Stimulated activated CD4-positive, alpha-beta T cell treated with anti-CD3 and anti-CD28 coated beads, Interleukin-4, amount 100 ng/mL, for 48 hours (primary cell): ENCODE results near the gene FAM3D.

Source experiments
- DNase-seq, 2 donors: peaks; one replicate each; pipeline ENCODE4 v3.0.0-alpha.2; 2020; ENCODE audit warnings: low read depth in 2 of 2

Gene FAM3D

DNA sequence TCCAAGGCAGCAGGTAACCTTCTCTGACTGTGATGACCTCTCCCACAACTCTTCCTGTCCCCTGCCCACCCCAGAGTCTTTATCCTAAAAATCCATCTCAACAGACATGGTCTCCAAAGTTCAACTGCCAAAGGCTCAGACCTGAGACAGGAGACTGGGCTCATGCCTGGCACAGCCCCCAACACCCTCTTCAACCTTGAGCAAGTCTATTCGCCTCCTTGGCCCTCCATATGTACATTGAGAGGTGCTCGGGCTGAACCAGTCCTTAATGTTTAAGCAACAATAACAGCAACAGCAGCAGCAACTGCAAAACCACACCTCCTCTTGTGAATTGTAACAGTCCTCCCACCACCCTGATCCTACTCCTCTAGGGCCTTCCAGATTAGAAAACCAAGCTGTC, 9.9 kb downstream of the FAM3D start:
- no peak for DNase-seq

DNA sequence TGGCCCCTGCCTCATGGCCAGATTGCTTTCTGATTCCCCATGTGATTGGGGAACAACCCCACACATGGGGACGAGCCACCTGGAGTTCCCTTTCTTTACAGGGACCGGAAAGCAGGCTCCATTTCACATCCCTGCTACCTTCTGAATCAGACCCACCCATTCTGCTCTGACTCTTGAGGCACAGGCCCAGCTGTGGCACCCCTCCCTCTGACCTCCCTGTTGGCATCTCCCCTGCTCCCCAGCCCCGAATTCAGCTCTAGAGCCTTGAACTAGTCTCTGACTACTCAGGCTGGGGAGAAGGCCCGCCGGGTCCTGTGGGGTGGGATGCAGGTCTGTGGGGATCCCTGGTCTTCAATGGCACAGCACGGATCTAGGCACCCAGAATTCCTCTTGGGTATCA, 12.1 kb downstream of the FAM3D start:
- no peak for DNase-seq

DNA sequence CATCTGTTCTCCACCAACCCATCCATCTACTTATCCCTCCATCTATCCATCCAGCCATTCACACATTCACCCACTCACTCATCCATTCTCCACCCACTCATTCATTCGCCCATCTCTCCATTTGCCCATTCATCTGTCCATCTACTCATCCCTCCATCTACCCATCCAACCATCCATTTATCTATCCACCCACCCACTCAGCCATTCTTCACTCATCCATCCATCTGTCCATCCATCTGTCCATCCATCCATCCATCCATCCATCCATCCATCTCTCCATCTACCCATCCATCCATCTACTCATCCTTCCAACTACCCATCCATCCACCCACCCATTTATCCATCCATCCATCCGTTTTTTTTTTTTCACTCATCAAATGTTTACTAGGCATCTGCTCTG, 13.9 kb downstream of the FAM3D start:
- DNase-seq: no peak

DNA sequence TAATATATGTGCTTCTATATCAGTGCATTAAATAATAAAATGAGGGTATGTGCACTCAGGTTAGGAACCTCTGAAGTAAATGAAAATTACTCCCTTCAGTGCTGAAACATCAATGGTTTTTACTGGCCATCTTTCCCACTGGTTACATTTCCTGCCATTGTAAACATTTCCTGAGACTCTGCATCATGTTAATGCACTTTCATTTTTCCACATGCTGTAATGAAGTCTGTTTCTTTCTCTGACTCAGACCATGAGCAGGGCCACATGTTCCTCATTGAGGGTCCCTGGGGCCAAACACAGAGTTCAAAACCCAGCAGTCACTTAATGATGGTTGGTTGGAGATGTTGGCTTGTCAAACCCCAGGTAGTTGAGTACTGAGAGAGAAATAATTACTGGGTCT, 15.3 kb downstream of the FAM3D start:
- no peak for DNase-seq

DNA sequence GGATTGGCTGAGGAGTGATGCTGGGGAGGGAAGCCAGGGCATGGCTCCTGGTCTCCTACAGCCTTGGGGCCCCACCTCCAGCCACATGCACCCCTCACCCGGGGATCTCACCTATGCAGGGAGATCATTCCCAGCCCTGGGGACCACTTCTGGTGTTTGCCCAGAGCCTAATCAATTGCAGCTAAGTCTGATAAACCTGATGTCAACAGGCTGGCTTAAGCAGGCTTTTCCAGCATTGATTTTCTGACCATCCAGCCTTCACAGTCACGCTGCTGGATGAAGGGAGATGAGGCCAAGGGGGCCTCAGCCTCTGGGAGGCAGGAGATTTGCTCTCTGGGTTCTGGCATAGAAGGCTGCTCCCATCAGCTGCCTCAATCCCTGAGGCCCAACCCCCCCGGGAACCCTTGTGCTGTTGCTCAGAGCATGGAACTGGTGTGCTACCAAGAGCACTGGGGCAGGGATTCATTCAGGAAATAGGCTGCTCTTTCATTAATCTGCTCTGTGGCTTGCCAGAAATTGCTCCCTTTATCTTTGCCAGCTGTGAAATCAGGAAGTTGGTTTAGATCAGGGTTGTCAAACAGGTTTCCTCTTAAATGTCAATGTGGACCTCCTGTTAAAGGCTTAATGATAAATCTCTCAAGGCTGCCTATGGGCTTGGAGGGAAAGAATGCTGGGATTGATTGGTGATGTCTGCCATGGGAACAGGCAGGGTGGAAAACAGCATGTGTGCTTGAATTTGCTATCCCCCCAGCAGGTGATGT, 19.0 kb downstream of the FAM3D start:
- no peak for DNase-seq

DNA sequence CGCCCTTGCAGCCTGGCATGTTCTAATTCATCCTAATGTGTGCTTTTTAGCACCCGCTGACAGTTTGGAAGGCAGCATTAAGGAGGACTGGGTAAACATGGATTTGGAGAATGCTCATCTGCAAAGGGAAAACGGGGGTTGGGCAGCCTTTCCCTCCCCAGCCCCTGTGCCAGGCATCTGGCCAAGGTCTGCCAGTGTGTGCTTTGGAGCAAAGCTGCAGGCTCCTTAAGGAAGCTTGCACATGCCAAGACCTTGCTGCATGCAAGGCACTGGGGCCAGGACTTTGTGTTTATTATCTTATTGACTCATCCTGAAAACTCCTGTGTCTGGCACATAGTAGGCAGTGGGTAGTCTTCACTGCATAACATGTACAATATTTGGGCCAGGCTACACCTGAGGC, 20.1 kb downstream of the FAM3D start:
- no peak for DNase-seq

DNA sequence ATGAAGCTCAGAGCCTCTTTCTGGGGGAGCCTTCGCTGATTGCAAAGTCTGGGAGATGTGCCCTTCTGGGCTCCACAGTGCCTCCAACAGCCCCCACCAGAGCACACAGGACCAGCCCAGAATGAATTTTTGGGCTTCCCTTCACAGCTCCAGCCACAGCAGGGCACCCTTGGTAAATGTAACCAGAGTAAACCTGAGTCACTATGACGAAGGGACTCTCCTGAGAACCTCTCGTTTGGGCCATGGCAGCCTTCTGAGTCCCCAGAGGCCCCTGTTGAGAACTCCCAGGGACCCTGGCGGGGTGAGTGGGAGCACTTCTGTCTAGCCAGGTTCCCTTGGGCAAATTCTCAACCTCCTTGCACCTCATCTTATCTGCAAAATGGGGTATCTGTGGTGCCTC, 20.8 kb downstream of the FAM3D start:
- no peak for DNase-seq

DNA sequence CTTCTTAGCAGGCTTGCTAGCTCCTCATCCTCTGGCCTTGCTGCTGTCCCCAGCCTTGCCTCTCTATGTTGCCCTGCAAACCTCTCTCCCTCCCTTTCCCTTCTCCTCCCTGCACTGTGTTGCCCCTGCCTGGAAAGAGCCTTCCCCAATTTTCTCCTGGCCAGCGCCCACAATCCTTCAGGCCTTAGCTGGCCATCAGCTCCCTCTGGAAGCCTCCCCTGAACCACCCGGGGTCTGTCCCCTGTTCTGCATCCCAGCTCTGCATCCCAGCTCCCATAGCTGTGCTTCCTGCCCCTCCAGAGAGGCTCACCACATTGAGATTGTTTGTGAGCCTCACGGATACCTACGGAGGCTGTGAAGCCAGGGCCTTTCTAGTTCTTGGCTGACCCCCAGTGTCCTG, 23.7 kb downstream of the FAM3D start:
- no peak for DNase-seq

DNA sequence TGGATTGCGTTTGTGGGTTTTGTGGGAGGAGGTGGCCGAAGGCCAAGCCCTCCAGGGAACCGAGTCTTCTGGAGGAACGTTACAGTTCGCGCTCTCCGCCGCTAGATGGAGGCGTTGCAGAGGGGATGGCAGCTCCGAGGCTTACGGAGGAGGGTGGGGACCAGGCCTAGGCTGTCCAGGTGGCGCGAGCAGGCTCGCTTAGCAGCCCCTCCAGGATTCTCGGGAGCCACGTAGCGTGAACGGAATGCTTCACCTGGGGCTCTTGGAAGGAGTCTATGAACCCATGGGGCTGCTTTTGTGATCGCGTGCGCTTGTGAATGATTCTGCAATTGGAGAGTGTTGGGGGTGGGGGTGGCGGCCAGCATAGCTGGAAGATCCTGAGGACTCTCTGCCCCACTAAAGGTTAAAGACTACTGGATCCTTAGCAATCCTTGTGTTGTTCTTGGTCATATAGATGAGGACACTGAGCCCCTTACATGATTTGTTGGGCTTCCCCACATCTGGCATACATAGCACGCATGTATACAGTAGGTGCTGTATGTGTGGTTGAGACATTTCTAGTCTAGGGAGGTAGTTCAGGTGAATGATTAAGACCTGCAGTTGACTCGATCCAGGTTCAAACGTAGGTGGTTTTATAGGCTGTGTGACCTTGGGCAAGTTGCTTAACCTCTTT, 25.7 kb downstream of the FAM3D start:
- peak; percentile 53 to 60 for DNase-seq

DNA sequence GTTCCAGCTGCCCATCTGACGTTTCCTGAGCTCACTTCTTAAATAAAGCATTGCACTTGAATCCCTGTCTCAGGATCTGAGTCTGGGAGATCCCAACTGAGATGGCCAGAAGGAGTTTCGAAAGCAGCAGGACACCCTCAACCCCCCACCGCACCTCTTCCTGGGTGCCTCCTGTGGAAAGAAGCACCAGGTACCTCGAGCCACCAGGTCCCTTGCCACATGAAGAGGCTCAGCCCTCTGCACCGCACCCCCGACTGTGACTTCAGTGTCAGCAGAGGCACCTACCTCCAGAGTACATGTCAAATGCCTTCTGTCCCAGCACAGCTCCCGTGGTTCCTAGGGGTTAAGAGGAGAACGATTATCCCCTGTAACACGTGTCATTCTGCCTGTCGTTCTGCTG, 26.7 kb downstream of the FAM3D start:
- no peak for DNase-seq

DNA sequence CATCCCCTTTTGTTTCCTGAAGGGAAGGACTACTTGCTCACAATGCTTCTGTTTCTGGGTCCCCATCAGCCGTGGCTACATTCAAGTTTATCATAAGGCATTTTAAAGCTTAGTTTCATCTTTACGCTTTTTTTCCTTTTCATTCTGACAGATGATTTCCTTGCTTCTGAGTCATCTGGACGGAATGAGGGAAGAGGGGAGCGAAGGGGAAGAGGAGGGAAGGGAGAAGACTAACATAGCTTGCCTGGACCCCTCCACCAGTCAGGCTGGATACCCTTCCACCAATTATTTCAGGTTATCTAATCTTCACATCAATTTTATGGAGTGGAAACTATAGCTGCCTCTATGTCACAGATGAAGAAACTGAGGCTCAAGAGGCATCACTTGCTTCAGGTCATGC, 27.6 kb downstream of the FAM3D start:
- no peak for DNase-seq

DNA sequence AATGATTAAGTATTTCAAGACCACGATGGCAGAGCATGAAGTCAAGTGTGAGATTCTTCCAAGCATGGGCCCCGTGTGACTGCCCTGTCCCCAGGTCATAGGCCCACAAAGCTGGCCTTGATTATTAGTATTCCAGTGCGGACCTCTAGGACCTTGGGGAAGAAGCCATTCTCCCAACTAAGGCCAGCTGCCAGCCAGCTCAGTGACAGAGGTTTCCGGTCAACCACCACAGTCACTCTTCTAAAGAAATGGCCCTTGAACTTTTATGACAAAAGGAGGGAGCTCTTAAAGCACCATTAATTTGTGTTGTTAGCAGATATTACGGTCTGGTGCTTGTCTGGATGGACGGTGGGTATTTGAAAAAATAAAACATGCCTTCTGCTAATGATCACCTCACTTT, 28.0 kb downstream of the FAM3D start:
- no peak for DNase-seq

- no peak for DNase-seq
Observed at GRCh38 chr3:58637509-58637908, 29.1 kb downstream of the FAM3D start.

- DNase-seq: no peak
Observed at GRCh38 chr3:58635371-58636285, 30.9 kb downstream of the FAM3D start.

DNA sequence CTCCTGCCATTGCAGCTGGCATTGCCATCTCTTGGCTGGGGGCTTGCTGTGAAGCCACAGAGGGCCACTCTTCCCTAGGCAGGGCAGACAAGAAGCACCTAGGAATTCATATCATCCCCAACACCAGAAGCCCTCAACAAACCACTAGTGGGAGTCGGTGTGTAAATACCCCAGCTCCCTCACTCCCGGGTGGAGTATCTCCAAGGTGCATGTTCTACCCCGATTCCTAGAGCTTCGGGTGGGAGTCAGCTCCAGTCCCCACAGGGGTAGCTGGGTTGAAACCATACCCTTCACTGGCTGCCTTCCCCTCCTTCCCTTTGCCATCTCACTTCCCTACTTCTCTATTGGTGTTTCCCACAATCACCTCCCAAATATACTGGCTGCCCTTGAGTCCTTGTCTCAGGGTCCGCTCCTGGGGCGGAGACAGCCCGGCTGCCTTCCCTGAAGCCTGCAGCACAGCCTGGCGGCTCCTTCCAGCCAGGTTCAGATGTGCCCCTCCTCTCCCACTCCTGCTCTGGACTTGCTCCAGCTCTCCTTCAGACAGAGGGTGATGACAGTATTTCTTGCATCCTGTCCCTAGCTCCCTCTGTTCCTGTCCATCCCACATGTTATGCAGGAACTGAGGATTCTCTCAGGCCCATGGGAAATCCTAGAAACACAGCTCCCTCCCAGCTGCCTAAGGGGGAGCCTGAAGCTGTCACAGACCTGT, 33.3 kb downstream of the FAM3D start:
- DNase-seq: no peak

GRCh38 chr3:58631742-58632141, 34.8 kb downstream of the FAM3D start:
- DNase-seq: no peak

- no peak for DNase-seq
Observed at GRCh38 chr3:58630710-58631092, 35.9 kb downstream of the FAM3D start.

DNA sequence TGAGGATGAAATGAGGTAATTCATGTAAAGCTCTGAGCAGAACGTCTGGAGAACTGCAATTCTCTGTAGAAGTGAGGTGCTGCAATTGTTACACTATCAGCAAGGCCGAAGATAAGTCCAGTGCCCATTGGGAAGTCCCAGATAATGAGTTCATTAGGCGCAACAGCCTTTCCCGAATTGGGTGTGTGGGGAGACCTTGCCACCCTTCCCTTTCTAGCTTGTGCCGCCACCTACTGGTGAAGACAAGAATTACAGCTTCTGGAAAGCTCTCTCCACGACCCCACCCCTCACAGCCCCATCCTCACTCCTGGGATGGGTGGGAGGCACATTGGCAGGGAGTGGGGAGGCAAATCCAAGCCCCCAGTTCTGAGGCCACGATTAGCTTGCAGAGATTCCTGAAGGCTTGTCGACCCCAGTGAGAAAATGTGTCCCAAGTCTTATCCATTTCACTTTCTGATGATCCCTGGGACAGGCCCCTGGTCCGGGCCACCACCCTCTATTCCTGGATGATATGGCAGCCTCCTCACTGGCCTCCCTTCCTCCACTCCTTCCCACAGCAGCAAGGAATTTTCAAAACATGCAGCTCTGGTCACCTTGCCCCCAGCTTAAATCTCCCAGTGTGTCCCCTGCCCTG, 36.4 kb downstream of the FAM3D start:
- DNase-seq: peak; percentile 52 to 54

- no peak for DNase-seq
Observed at GRCh38 chr3:58629629-58630028, 36.9 kb downstream of the FAM3D start.

DNA sequence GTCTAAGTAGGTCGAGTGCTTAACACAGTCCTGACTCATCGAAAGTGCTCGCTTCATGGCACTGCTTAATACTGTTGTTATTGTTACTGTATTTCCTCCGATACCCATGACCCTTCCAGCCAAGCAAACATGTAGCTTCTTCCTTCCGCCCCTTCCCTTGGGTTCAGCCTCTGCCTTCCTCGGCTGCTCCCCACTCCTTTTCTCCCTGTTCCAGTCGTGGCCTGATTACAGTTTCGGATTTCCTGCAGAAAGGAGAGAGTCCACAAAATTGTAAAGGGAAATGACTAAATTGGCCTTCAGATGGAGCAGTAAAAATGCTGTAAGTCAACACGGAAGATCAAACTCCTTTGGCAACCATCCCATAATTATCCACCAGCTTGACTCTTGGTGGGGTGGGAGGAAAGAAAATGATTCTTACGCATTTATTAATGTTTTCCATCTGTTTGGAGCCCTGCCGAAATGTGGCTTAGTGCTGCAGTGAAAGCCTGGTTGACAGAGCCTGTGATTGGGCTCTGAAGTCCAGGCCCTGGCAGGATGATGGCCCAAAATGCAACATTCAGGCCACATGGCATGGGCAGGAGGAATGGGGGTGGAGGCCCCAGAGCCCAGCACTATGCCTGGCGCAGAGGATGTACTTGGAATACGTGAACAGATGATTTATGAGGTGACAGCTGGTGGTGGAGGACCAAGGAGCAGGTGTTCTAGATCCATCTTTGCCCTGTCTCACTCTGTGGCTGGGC, 37.6 kb downstream of the FAM3D start:
- DNase-seq: no peak

DNA sequence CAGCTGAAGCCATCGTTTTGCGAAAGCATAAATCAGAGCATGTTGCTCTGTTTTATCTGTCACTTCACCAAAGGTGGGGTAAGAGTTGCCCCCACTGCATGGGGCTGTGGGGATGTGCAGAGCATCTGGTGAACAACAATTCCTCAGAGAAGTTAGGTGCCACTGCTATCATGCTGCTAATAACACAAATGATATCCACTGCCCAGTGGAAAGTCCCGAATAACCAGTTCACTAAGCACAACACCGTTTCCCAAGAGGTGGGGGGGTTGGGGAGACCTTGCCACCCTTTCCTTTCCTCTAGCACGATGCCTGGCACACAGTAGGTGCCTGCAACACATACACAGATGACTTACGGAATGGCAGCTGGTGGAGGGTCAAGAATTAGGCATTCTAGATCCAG, 38.6 kb downstream of the FAM3D start:
- DNase-seq: no peak
